ENCODE measurements around the gene CNNM4.

- TF ChIP-seq CTCF (conservative IDR thresholded peaks at IDR 0.05; ENCODE audit: low read depth, low read length) = no peak
- TF ChIP-seq EZH2 (IDR thresholded peaks at IDR 0.05; ENCODE audit: low read length, unreplicated experiment) = no peak
- TF ChIP-seq EZH2phosphoT487 (IDR thresholded peaks at IDR 0.05; ENCODE audit: borderline replicate concordance, low read length) = no peak
Observed at GRCh38 chr2:96839875-96840850, 79.5 kb downstream of the CNNM4 start.
